Stimulated activated naive B cell treated with anti-CD40 and anti-IgM and Interleukin-4, amounts not matched to agents 10 μg/mL and 1 μg/mL and 100 μg/mL, for 72 hours (primary cell): ENCODE measurements around the gene SHFL.
A peak's percentile ranks its signal among the peaks of the same experiment; 100 is the strongest.

ENCODE experiments used
- ATAC-seq, 2 donors: fragments of 150-1000 bp; cut with Tn5 transposase; replicated peaks; 2 replicates each; pipeline ENCODE4 v1.10.0; 2021; ENCODE audit warnings: moderate library complexity in 1 of 2
- DNase-seq: peaks from one replicate; pipeline ENCODE4 v3.0.0; 2021
- H3K27ac Mint-ChIP-seq: one replicate; pipeline ENCODE4 v1.8.0; 2022; ENCODE audit warnings: mild to moderate bottlenecking, mixed read lengths
- H3K27me3 Mint-ChIP-seq, 2 donors: one replicate each; pipeline ENCODE4 v1.8.0; 2022; ENCODE audit warnings: mixed read lengths in 2 of 2
- H3K36me3 Mint-ChIP-seq, 2 donors: one replicate each; pipeline ENCODE4 v1.8.0; 2022; ENCODE audit warnings: mixed read lengths in 2 of 2, mild to moderate bottlenecking in 1 of 2
- H3K4me1 Mint-ChIP-seq, 2 donors: one replicate each; pipeline ENCODE4 v1.8.0; 2022; ENCODE audit warnings: mixed read lengths in 2 of 2, mild to moderate bottlenecking in 1 of 2
- H3K4me3 Mint-ChIP-seq, 2 donors: one replicate each; pipeline ENCODE4 v1.8.0; 2022; ENCODE audit warnings: mild to moderate bottlenecking in 2 of 2, mixed read lengths in 2 of 2, moderate library complexity in 1 of 2
- H3K9me3 Mint-ChIP-seq, 2 donors: one replicate each; pipeline ENCODE4 v1.8.0; 2022; ENCODE audit warnings: mixed read lengths in 2 of 2, mild to moderate bottlenecking in 1 of 2

SHFL gene

DNA sequence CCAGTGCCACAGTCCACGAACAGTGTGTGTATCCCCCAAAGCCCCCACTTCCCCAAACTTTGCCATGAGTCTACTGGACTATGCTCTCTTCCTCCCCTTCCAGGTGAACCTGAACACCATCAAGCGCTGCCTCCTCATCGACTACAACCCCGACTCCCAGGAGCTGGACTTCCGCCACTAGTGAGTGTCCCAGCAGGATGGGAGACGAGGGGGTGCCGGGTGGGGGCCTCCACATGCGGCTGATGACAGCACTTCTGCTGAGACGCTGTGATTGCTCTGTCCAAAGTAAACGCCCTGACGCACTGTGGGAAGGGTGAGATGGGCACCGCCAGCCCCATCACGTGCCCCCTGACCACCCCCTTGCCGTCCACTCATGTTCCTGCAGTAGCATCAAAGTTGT lies 23.4 kb downstream of the SHFL start:
- no peak for ATAC-seq
- peak overlapping the region; percentile 85 for H3K27ac Mint-ChIP-seq
- peak overlapping the region; percentile 69 to 96 for H3K4me3 Mint-ChIP-seq
- DNase-seq = no peak
- peaks cover 74 to 76% of the 10 kb centered on the region in 2 donors for H3K36me3 Mint-ChIP-seq
- peaks cover 59 to 85% of the 10 kb centered on the region in 2 donors for H3K4me1 Mint-ChIP-seq
- peaks cover 0 to 4% of the 10 kb centered on the region in 2 donors for H3K9me3 Mint-ChIP-seq
- H3K27me3 Mint-ChIP-seq = peaks cover 0 to 4% of the 10 kb centered on the region in 2 donors

DNA sequence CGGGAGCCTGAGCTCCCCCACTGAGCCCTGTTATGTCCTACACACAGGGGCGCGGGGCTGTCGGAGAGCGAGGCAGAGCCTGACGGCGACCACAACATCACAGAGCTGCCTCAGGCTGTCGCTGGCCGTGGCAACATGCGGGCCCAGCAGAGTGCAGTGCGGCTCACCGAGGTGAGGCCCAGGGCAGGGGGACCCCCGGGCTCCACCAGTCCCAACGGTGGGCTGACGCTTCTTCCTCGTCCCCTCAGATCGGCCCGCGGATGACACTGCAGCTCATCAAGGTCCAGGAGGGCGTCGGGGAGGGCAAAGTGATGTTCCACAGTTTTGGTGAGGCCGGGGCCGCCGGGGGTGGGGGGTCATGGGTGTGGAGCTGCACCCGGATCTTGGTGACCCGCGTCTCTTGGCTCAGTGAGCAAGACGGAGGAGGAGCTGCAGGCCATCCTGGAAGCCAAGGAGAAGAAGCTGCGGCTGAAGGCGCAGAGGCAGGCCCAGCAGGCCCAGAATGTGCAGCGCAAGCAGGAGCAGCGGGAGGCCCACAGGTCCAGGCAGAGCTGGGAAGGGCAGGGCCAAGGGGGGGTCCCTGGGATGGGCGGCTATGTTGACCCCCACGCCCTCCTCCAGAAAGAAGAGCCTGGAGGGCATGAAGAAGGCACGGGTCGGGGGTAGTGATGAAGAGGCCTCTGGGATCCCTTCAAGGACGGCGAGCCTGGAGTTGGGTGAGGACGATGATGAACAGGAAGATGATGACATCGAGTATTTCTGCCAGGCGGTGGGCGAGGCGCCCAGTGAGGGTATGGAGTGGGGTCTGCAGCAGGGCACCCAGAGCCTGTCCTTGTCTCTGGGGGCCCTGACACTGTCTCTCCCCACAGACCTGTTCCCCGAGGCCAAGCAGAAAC lies 24.2 kb downstream of the SHFL start:
- Mint-ChIP-seq H3K4me1 (peaks cover 55 to 85% of the 10 kb centered on the region in 2 donors), H3K36me3 (peaks cover 80 to 82% of the 10 kb centered on the region in 2 donors), H3K4me3 (peak overlapping the region; percentile 69 to 96), H3K9me3 (peaks cover 0 to 4% of the 10 kb centered on the region in 2 donors), H3K27ac (peak overlapping the region; percentile 96), H3K27me3 (peaks cover 0 to 4% of the 10 kb centered on the region in 2 donors)
- DNase-seq (no peak), ATAC-seq (no peak)

DNA sequence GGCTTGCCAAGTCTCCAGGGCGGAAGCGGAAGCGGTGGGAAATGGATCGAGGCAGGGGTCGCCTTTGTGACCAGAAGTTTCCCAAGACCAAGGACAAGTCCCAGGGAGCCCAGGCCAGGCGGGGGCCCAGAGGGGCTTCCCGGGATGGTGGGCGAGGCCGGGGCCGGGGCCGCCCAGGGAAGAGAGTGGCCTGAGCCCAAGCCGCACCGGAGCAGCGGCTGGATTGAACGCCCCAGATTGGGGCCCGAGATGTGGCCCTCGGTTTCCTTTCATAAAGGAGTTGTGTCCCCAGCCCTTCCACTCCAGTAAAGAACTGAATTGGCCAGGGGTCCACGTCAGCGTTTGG lies 24.8 kb downstream of the SHFL start:
- H3K27ac Mint-ChIP-seq = peak overlapping the region; percentile 96
- DNase-seq = no peak
- H3K27me3 Mint-ChIP-seq = peaks cover 0 to 4% of the 10 kb centered on the region in 2 donors
- H3K36me3 Mint-ChIP-seq = peaks cover 85 to 89% of the 10 kb centered on the region in 2 donors
- H3K4me3 Mint-ChIP-seq = peak overlapping the region; percentile 89 to 96
- H3K9me3 Mint-ChIP-seq = peaks cover 0 to 4% of the 10 kb centered on the region in 2 donors
- H3K4me1 Mint-ChIP-seq = peaks cover 54 to 85% of the 10 kb centered on the region in 2 donors
- ATAC-seq = no peak

DNA sequence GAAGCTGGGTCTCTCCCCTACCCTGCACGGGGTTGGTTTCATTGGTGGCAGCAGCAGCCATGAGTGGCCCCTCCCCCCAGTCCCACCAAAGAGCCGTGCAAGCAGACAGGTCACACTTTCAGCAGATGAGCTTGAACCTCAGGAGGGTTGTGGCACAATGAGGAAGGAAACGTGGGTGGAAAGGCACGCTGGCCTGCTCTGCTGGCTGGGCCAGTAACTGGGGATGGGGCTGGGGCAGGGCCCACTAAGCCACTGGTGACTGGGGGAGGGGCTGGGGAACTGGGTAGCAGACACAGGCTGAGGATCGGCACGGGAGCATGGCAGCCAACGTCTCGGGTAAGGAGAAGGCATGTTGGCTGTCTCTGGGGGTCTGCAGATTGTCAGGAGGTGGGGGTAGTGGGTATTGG lies 25.3 kb downstream of the SHFL start, which contains the start of gene P2RY11:
P2RY11 (plus strand) TSS at position 289 of the 407 bp plus-strand sequence; CDS start at position 318, 29 bp downstream.
- H3K4me3 Mint-ChIP-seq = peak within 1 kb of the TSS; percentile 89 to 96
- DNase-seq = peak; percentile 84
- peaks cover 0 to 4% of the 10 kb centered on the region in 2 donors for H3K27me3 Mint-ChIP-seq
- H3K9me3 Mint-ChIP-seq = peaks cover 0 to 4% of the 10 kb centered on the region in 2 donors
- H3K27ac Mint-ChIP-seq = peak within 1 kb of the TSS; percentile 96
- H3K36me3 Mint-ChIP-seq = peaks cover 89 to 90% of the 10 kb centered on the region in 2 donors
- H3K4me1 Mint-ChIP-seq = peaks cover 59 to 88% of the 10 kb centered on the region in 2 donors
- peak; percentile 70 to 71 for ATAC-seq

DNA sequence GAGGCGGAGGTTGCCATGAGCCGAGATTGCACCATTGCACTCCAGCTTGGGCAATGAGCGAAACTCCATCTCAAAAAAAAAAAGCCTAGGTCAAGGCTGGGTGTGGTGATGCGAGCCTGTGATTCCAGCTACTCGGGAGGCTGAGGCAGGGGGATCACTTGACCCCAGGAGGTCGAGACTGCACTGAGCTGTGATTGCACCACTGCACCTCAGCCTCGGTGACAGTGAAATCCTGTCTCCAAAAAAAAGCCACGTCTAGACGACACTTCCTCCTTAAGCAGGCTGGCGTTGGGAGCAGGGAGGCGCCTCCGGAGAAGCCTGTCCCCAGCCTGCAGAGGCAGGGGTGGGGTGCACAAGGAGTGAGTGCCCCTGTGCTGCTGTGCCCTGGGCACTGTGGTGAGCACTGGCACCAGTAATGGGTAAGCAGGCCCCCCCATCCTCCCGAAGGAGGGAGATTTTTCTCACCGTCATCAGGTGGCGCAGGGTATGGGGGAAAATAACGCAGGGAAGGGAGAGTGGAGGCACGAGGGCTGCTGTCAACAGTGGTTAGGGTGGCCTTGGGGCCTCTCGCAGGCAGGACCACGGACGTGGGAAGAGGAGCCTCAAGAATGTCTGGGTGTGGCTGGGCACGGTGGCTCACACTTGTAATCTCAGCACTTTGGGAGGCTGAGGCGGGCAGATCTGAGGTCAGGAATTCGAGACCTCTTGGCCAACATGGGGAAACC lies 26.1 kb downstream of the SHFL start:
- Mint-ChIP-seq H3K4me1 (peaks cover 59 to 89% of the 10 kb centered on the region in 2 donors), H3K36me3 (peaks cover 89 to 90% of the 10 kb centered on the region in 2 donors), H3K27ac (peak overlapping the region; percentile 96), H3K27me3 (peaks cover 0 to 4% of the 10 kb centered on the region in 2 donors), H3K9me3 (peaks cover 0 to 4% of the 10 kb centered on the region in 2 donors), H3K4me3 (peak overlapping the region; percentile 89 to 96)
- DNase-seq (no peak), ATAC-seq (peak; percentile 5 to 7)

DNA sequence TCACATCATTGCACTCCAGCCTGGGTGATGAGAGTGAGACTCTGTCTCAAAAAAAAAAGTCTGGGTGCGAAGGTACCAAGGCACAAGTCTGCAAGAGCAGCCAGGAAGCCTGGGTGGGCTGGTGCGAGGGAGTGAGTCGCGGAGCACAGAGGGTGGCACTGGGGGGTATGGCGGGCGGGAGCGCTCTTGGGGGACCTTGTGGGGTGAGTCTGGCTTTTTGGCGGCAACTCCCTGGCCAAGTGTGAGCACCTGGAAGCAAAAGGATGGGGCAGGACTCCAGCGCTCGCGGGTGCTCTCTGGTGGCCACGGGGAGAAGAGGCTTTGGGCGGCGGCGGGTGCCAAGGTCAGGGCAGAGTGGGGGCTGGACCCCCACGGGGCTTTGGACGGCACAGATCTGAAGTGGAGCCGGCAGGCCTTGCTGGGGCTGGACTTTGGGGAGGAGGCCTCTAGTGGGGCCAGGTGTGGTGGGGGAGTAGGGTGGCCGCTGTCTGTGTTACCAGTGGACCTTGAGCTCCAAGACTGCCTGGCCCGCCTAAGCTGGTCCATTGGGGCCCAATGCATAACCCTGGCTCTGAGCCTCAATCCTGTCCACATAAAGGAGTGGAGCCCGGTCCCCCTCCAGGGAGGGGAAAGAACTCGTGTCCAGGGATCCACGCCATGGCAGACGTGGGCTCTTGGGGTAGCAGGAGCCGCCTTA lies 26.9 kb downstream of the SHFL start:
- H3K36me3 Mint-ChIP-seq = peaks cover 84 to 87% of the 10 kb centered on the region in 2 donors
- ATAC-seq = peak; percentile 22 to 41

DNA sequence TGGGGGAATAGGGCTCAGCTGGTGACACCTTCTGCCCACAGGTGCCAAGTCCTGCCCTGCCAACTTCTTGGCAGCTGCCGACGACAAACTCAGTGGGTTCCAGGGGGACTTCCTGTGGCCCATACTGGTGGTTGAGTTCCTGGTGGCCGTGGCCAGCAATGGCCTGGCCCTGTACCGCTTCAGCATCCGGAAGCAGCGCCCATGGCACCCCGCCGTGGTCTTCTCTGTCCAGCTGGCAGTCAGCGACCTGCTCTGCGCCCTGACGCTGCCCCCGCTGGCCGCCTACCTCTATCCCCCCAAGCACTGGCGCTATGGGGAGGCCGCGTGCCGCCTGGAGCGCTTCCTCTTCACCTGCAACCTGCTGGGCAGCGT lies 27.5 kb downstream of the SHFL start:
- Mint-ChIP-seq H3K36me3 (peaks cover 80 to 84% of the 10 kb centered on the region in 2 donors), H3K4me3 (peak overlapping the region; percentile 74 to 96), H3K27me3 (peaks cover 0 to 4% of the 10 kb centered on the region in 2 donors), H3K4me1 (peaks cover 58 to 91% of the 10 kb centered on the region in 2 donors), H3K27ac (peak overlapping the region; percentile 96), H3K9me3 (peaks cover 0 to 4% of the 10 kb centered on the region in 2 donors)
- ATAC-seq (peak; percentile 0), DNase-seq (no peak)

More for the DNA sequence above, 26.9 kb downstream of the SHFL start:
- H3K27me3 Mint-ChIP-seq = peaks cover 0 to 4% of the 10 kb centered on the region in 2 donors
- H3K27ac Mint-ChIP-seq = peak overlapping the region; percentile 96
- H3K4me3 Mint-ChIP-seq = peak overlapping the region; percentile 89 to 96
- DNase-seq = peak; percentile 58
- peaks cover 0 to 4% of the 10 kb centered on the region in 2 donors for H3K9me3 Mint-ChIP-seq
- H3K4me1 Mint-ChIP-seq = peaks cover 61 to 90% of the 10 kb centered on the region in 2 donors

DNA sequence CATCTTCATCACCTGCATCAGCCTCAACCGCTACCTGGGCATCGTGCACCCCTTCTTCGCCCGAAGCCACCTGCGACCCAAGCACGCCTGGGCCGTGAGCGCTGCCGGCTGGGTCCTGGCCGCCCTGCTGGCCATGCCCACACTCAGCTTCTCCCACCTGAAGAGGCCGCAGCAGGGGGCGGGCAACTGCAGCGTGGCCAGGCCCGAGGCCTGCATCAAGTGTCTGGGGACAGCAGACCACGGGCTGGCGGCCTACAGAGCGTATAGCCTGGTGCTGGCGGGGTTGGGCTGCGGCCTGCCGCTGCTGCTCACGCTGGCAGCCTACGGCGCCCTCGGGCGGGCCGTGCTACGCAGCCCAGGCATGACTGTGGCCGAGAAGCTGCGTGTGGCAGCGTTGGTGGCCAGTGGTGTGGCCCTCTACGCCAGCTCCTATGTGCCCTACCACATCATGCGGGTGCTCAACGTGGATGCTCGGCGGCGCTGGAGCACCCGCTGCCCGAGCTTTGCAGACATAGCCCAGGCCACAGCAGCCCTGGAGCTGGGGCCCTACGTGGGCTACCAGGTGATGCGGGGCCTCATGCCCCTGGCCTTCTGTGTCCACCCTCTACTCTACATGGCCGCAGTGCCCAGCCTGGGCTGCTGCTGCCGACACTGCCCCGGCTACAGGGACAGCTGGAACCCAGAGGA lies 28.0 kb downstream of the SHFL start:
- Mint-ChIP-seq H3K27ac (peak overlapping the region; percentile 96), H3K27me3 (peaks cover 0 to 4% of the 10 kb centered on the region in 2 donors), H3K4me3 (peak overlapping the region; percentile 82 to 96), H3K9me3 (peaks cover 0 to 4% of the 10 kb centered on the region in 2 donors), H3K4me1 (peaks cover 63 to 94% of the 10 kb centered on the region in 2 donors), H3K36me3 (peaks cover 82 to 88% of the 10 kb centered on the region in 2 donors)
- DNase-seq = no peak
- ATAC-seq = peak in 1 of 2 donors; percentile 1

DNA sequence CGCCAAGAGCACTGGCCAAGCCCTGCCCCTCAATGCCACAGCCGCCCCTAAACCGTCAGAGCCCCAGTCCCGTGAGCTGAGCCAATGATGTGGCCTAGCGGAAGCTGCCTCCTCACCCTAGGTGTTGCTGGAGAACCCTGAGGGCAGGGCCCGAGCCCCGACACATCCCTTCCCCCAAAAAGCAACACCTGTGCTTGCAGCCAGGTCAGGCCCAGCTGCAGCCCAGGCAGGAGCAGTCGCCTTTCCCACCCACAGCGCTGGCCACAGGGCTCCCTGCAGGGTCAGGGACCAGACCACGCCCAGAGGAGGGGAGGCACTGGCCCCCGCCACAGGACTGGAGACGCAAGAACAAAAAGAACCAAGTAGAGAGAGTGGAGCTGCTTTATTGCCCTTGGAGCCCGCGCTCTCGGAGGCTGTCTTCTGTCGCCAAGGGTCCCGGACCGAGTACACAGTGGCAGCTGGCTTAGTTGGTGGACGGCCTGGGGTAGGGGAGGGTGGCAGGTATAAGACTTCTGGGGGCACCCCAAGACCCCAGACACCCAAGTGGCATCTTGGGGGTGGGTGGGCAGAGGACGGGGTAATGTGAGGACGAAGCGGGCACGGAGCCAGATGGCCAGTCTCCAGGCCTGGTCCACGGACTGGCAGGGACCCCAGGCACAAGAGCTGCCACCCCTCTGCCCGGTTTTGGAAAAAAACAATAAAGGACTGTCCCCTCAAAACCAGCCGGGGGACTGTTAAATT lies 28.7 kb downstream of the SHFL start:
- ATAC-seq (peak in 1 of 2 donors; percentile 1), DNase-seq (no peak)
- Mint-ChIP-seq H3K4me3 (peak overlapping the region; percentile 31 to 82), H3K27ac (peak overlapping the region; percentile 96), H3K4me1 (peaks cover 58 to 90% of the 10 kb centered on the region in 2 donors), H3K9me3 (peaks cover 0 to 4% of the 10 kb centered on the region in 2 donors), H3K27me3 (peaks cover 0 to 4% of the 10 kb centered on the region in 2 donors), H3K36me3 (peaks cover 81 to 87% of the 10 kb centered on the region in 2 donors)

DNA sequence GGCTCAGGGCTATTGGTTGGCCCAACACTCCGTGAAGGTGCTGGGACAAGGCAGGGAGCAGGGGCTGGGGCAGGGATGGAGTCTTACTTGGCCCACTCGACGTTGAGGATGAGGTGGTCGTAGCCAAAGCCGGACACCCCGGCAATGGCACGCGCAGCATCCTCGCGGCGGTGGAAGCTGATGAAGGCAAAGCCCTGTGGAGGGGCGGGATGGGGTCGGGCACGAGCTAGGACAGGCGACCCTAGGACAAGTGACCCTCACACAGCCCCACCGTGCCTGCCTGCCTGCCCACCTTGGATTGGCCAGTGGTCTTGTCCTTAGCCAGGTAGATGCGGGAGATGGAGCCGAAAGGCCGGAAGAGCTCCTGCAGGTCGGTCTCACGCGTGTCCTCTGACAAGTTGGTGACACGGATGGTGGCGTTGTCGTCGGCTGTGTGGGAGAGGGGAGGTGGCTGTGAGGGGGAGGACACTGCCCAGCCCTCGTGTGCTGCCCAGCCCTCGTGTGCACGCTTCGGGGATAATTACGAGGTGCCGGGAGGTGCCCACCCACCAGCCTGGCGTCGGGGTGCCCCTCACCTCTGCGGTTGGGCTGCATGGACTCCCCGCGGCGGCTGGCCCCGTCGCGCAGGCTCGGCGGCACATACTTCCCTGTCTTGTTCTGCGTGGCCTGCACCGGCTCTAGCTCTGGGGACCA lies 29.4 kb downstream of the SHFL start:
- Mint-ChIP-seq H3K4me1 (peaks cover 54 to 86% of the 10 kb centered on the region in 2 donors), H3K4me3 (peak overlapping the region; percentile 63 to 82), H3K36me3 (peaks cover 77 to 81% of the 10 kb centered on the region in 2 donors), H3K27ac (peak overlapping the region; percentile 96), H3K9me3 (peaks cover 0 to 4% of the 10 kb centered on the region in 2 donors), H3K27me3 (peaks cover 0 to 4% of the 10 kb centered on the region in 2 donors)
- DNase-seq = no peak
- ATAC-seq = no peak

DNA sequence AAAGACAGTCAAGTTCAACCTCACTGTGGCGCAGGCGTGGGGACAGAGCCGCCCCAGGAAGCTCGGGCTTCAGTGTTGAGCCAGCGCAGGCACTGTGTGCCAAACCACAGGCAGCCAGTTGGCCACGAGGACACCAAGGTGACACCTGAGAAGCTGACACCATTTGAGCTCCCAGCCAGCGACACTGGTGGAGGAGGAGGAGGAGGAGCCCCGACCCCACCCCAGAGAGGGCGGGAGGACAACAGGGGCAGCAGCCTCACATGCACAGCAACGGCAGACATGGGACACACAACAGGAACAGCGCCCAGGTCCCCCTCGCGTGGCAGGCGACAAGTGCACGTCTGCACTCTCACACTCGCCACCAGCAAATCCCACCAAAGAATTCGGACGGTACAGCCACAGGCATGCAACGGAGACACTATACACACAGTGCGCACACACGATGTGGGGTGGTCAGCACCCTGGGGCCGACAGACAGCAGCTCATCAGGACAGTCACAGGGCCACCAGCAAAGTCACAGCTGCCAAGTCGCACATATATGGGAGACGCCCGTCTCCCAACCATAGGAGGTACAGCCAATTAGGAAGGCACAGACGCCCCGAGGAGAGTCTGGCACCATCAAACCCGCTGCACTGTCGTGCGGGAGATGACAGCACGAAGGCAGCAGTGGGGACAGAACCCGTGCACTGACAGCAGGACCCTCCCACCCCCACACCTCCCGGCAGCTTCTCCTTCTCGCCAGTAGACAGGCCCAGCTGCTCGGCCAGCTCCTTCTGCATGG lies 30.2 kb downstream of the SHFL start:
- H3K27me3 Mint-ChIP-seq = peaks cover 0 to 4% of the 10 kb centered on the region in 2 donors
- H3K4me3 Mint-ChIP-seq = peak overlapping the region; percentile 63 to 82
- H3K27ac Mint-ChIP-seq = peak overlapping the region; percentile 96
- DNase-seq = no peak
- H3K36me3 Mint-ChIP-seq = peaks cover 70 to 75% of the 10 kb centered on the region in 2 donors
- no peak for ATAC-seq
- peaks cover 0 to 4% of the 10 kb centered on the region in 2 donors for H3K9me3 Mint-ChIP-seq
- peaks cover 53 to 84% of the 10 kb centered on the region in 2 donors for H3K4me1 Mint-ChIP-seq
